Activated effector memory CD4-positive, alpha-beta T cell treated with Interleukin-2 at 50 U/mL for 16 hours (primary cell): ENCODE data around the gene CD46.

Source experiments
- DNase-seq: peaks from one replicate; pipeline ENCODE4 v3.0.0-alpha.2; 2020

CD46 gene

DNA sequence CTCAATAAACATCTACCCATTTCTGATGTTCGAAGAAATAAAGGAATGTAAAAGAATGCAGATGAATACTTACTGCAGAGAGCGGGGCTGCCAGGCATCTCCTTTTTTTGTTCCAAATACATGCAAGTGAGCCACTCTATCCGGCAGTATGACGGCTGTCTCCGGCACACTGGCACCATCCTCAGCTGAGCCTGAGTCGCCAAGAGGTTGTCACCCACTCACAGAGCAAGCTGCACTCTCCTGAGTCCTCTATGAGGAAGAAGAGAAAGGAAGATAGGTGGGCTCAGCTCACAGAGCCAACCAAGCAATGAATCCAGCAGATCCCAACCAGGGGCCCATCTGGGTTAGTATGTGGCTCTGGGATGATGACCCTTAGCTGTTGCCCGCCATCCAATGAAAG is 65.3 kb downstream of the CD46 start:
- no peak for DNase-seq

DNA sequence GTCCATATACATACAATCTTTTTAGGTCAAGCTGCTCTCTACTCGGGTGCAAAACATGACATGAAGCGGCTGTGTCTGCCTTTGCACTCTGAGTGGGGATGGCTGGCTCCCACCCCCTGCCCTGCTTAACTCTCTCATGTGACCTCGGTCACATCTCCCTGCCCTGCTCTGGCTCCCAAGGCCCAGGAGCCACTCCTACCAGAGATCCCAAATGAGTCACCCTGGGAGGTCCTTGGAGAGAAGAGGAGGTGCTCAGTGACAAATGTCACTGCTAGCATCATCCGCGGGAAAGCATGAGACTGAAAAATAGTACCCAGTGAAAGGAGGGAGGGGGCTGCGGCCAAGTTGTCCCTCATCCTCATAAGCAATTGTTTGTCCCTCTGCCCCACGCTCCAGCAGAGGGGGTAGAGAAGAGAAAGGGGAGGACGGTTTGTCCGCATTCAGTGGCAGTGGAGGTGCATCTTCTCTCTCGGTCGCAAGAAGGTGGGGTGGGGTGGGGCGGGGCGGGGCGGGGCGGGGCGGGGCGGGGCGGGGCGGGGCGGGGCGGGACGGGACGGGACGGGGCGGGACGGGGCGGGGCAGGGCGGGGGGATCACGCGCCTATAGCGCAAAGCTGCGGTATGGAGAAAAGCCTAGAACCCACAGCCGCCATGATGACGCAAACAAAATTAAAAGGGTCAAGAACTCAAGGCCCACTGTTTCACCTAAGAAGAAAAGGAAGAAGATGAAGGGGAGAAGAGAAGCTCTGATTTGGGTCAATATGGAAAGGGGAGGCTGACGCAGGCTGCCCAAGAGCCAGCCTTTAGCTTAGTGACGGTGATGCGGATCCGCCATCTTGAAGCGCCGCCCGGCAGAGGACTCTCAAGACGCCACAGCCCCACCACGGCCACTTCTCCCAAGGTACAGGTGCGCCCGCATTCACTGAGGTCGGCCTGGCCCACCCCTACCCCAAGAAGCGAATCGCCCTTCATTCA is 66.2 kb downstream of the CD46 start:
- no peak for DNase-seq

DNA sequence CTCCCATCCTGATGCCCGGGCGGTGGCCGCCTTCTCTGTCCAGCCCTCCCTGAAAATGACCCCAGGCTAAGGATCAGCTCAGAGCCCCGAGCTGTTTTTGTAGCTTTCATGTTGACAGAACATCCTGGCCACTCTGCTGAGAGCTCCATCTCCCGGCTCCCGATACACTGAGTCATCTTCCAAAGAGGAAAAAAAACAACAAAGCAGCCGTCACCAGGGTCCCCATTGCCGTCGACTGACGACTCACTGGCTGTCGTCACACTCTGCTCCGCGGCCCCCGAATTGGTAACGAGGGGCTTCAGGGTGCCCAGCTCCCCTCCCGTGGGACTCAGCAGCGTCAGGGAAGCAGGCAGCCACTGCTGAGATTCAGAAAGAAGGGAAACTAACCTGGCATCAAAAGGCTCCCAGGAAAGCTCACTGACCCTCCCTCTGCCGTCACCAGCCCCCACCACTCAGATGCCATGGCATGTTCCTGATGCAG is 67.2 kb downstream of the CD46 start:
- no peak for DNase-seq

DNA sequence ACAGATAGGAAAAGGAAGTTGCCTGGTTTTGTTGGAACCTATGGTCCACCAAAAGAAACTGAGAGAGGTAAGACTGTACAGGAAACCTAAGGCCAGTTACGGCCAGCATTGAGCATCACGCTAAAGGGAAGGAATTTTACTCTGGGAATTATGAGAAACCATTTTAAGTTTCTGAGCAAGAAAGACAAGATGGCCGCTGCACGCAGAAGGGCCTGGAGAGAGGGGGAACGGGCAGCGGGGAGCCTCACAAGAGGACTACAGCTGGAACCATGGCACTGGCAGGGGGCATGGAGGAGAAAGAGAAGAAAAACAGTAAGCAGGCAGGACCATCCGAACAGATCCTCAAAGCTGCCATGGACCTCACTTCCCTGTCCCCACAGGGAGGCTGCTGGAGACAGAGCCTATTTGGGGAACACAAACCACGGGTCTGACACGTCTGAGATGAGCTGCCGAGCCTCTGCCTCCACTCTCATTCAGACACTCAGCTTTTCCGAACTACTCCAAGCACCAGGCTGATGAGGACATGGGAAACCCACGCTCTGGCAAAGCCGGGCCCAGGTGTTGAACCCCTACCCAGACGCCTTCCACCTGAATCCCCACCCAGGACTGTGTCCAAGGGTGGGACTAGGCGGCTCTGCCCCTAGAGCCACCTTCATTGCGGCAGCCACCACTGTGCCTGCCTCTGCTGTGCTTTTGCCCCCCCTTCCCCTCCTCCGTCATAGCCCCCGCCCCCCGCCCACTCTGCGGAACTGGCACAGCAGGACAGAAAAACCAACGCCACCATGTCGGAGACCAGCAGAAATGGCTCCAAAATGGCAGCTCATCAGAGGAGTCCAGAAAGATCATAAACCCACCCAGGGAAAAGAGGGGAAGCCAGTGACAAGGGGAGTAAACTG is 69.0 kb downstream of the CD46 start:
- no peak for DNase-seq

DNA sequence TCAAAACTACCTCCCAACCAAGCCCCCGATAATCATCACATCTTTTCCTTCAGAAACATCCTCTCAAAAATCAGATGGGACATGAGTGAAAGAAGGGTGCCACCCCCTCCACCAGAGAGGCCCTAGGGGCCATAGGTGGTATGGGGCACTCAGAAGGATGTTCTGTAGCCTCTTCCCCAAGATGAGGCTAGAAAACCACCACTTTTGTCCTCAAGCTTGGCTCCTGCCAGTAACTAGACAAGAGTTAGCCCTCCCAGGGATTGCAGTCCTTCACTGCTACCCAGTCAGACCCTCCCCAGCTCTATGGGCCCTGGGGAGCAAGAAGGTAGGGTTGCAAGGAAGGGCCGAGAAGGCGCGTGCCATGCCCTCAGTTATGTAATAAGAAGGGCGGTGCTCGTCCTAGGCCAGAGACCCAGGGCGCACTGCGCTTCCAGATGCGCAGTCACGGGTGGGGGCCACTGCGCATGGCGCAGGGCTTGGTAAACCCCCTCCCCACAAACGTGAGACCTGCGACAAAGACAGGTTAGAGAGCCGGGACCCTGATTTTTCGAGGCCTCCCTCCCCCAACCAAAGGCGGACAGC is 69.7 kb downstream of the CD46 start:
- no peak for DNase-seq

DNA sequence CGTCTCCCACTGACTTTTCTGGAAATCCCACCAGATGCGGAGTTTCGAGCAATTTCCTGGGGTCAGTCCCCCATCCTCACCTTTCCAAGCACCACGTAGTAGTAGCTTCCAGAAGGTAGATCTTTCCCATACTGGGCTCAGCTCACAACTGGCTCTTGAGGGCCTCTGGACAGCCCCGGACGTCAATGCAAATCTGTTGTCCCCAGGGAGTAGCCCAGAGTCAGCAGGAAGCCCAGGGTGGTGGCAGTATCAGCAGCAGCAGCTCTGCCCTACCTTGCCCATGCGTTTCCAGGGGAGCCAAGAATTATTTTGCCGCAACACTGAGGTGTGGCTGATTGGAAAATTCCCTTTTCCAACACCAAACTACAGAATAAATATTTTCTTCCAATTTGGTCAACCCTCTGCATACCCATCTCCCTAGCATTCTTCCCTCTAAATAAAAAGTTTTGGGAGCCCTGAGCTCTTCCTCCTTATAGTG is 70.3 kb downstream of the CD46 start:
- no peak for DNase-seq

DNA sequence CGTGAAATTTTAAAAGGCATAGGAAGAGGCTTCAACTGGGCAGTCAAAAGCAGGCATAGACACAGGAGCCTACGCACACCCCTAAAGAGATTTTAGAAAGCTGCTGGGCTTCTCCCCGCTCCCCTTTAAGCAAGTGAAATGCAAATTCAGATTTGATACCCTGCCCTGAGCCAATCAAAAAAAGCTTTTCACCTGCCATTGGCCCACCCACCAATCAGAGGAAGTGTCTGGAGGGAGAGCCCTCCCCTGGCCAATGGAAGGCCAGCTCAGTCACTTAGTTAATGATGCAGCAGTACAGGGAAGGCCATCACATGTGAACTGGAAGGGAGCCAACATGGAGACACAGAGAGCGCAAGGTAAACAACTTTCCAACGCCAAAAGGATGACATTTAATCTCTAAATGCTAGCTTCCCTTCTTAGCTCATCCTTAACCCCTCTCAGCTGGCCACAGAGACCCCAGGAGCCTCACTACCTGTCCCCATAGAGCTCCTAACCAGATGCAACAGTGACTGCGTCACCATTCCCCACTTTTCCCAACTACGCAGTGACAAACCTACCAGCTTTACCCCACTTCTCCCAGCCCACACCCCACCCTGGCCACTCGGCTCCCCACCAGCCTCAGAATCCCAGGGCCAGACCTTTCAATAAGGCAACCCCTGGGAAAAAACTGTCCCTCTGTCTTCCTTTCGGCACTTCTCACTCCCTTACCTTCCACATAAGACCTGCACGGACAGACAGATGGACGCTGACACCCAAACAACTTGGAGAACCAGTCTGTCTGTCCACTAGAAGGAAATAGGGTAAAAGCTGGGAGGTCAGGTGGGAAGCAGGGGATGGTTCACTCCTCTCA is 71.0 kb downstream of the CD46 start:
- peak; percentile 43 for DNase-seq

DNA sequence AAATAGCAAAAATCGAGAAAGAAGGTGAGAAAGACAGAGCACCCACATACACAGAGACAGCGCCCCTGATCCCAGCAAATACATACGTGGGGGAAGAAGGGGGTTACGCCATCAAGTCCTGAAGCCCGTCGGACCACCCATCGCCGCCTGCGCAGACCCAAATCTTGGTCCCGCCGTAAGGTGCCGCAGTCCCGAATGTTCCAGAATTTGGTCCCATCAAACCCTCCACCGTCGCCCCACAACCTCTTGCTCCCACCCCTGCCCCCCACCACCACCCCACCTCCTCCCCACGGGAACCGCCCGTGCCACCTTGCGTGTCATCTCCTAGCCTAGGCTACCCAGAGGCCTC is 71.7 kb downstream of the CD46 start:
- DNase-seq, result no peak

DNA sequence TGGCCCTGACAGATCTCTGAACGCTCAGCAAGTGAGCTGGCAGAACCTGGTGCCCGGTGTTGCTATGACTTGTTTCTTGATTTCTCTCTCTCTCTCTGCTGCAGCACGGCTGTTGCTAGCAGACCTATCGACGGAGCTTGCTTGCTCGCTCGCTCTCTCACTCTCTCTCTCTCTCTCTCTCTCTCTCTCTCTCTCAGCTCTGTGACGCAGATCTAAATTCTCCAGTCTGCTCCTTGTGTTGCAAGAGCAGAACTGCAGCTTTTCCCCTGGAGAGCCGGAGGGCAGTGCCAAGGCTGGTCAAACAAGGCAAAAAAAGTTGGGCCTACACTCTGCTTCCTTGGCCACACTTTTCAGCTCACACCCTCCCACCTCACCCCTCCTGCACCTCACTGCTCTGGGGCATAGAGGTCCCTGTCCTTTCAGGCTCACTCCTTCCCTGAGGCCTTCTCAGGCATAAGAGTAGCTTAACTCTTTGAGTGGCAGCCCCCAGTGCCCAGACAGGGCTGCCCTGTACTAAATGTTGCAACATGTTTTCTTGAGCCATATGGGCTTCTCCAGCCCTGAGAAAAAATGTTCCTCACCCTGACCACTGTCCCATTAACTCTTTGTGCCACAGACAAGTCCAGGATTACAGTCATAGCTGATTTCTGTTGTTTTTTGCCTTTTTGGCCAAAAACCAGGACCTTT is 72.2 kb downstream of the CD46 start:
- peak; percentile 65 for DNase-seq

DNA sequence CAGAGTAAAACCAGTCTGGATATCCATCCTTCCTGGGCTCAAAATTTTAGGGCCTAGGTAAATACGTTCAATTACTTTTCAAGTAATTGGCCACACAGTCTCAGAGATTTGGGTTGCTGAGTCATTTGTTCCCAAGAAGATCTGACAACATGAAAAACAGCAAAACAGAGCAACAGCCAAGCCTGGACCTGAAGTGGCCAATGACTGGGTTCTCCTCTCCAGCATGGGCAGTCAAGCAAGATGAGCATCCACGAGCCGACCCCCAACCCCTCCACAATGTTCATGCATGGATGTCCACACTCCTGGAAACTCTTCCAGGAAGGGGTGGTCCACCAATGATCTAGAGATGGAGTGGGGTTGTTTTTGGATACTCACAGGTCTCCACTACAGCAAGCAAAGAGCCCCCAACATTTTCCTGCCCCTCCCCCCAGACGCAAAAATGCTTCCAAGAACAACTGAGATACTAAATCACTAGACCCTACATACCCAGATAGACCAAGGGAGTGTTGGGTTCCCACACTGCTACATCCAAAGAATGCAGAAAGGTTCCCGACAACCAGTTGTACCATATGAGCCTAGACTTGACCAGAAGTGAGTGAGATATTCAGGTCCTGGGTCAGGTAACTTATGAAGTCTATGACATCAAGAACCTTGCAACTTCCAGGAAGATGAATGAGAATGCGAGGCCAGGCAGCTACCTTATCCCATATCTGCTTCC is 73.0 kb downstream of the CD46 start:
- no peak for DNase-seq

DNA sequence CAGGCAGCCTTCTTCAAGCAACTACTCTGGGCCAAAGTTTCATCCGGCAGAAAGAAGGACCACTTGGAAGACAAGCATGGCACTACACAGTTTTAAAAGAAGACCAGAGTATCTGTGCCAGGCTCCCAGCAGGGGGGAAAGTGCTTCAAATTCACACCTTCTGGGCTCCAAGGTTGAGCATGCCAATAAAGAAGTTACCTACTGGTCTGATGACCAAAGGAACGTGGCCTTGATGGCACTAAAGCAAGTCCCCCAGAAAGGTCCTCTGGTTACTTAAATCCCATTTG is 73.5 kb downstream of the CD46 start:
- no peak for DNase-seq

DNA sequence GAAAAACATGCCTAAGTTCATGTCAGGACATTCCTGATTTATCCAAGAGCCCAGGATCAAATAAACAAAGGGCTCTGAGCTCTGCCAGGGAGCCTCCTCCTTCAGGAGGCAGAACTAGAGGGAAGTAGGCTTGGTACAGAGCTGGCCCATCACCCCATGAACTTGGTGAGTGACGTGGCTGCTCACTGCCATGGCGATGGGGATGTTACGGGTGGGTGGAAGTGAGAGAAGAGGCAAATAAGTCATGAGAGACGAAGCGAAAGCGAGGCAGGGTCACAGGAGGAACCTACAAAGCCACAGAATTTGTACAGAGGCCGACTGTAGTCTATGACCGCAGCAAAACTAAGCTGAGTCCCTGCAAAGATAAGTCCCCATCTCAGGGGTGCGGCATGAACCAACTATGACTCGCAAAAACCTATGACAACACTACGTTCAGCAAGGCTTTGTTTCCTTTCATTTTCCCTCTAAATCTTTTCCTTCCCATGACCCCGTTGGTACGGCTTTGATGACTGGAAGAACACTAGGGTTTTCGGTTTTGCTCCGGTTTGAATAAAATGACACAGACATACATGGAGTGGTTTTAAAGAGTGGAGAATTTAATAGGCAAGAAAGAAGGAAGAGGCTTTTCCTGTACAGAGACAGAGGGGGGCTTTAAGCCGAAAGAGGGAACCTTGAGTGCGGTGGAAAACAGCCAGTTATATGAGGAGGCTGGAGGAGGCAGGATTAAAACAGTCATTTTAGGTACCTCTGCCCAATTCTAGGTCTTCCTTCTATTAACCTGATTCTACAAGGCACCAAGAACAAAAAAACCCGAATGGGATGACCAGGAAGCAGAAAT is 74.1 kb downstream of the CD46 start:
- peak; percentile 68 for DNase-seq

DNA sequence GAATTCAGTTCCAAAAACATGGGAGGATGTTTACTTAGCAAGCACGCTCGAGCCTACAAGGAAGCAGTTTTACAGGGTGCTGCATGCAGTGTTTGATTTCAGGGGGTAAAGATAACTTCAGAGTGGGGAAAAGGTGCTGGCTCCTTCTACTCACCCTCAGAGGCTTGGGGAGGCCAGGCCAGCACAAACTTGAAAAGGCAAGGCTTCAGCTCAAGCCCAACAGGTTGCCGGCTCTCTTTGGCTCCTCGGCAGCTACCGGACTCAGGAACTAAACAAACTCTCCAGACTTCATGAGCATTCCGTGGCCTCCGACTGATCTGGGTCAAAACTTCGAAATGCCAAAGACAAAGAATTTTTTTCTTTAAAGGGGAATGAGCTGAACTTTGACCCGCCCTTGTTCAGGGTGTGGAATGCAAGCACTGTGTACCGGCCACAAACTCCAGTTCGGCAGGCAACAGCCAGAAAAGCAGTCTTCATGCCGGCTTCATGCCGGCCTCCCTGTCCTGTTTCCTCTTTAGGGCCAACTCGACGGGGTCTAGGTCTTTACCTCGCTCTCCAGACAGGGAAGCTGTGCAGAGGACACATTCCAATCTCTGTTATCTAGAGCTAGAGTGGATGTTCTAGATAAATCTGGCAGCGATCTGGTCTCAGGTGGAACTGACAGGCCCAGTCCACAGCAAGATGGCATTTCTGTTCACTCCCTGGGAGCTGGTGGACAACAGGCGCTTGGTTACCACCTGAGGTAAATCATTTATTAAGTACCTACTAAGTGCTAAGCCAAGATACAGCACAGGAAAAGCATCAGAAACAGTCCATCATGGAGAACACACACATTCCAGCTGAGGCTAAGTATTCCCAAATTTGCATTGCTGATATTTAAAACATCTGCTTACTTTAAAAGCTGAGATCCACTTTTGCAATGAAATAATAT is 75.0 kb downstream of the CD46 start:
- DNase-seq, result no peak

DNA sequence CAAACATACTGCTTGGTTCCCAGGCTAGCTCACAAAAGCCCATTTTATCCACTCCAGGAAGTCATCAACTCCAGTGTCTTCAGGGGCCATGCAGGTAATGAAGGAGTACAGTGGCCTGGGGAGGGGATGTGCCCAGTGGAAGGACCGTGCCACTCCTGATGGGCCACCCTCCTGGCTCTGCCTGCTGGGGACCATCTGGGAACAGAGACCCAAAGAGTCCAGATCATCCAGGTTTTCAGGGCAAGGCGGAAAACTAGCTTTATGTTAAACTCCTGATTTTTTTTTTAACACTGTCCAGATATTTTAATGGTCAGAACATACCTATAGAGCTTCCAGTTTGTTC is 75.6 kb downstream of the CD46 start:
- DNase-seq, result no peak

DNA sequence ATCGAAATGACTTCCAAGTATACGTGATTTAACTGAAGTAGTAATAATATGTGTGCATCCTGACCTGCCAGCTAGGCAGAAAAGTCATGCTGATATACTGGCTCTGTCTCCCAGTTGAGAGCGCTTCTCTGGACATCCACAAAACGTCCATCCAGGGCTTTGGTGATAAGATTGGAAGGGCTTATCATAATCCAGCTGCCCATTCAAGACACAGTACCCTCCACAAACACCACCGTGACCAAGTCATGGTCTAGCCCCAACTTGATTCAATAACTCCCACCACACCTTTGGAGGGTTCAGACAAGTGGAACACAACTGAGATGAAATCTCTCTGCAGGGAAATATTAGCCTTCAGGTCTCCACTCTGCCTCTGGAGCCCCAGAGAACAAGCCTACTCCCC is 76.2 kb downstream of the CD46 start:
- no peak for DNase-seq

DNA sequence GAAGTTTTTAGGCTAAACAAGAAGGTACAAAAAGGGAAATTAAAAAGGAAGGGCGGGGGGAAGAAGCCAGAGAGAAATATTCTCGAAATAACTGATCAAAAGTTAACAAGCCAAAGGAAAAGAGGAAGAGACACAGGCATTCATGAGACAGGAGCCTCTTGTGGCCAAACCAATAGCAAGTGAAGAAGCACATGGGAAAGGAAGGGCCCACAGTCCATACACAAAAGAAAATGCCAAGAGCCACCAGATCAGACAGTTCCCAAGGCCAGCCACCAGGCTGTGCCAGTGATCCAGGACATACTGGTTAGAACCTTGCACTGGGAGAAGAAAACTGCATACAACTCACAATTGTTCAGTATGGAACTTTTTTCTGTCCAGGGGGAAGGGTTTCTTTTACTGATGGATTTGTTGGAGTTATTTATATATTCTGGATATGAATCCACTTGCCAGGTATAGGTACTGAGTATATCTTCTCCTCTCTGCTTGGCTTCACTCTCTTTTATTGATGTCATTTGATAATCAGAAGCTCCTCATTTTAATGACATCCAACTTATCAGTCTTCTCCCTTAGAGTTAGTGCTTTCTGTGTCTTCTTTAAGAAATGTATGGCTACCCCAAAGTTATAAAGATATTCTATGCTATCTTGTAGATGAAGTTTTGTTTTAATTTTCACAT is 76.8 kb downstream of the CD46 start:
- DNase-seq, result peak; percentile 43

DNA sequence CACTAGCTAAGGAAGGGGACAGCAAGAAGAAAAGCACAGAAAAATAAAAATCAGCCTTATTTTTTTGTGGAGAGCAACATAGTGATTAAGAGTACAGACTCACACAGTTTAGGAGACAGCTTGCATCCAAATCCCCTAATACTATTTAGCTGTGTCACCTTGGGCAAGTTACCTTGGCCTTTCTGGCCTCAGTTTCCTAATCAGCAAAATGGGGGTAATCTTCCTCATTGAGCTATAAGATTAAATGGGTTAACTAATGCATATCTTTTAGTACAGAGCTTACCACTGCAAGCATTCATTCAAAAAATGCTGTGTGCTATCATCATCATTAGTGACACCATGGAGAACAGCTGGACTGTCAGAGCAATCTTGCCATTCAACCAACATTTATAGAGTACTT is 77.7 kb downstream of the CD46 start:
- no peak for DNase-seq

DNA sequence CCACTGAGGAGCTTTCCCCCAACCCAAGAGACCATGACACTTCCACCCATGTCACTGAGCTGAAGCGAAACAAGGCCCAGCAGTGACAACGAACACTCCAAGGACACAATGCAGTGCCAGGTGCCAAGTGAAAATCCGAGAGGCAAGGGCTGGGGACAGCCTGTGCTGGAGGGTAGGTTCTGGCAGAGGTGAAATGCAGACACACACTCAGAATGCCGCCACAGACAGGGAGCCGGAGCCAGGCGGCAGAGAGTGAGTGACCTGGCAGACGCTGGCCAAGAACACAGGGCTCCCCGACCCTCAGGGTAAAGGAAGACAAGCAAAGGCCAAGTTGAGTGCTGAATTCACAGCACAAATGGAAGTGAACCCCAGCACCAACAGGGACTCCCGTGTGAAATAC is 78.9 kb downstream of the CD46 start:
- DNase-seq, result no peak
